GM21447 (cell line): ENCODE measurements around the gene BRINP1.

Experiments used
- ATAC-seq: cut with Tn5 transposase; IDR thresholded peaks from one replicate; pipeline ENCODE4 v1.9.1; 2021; ENCODE audit not compliant: unreplicated experiment

BRINP1 gene

GRCh38 chr9:119343059-119343990, 25.9 kb downstream of the BRINP1 start:
- no peak for ATAC-seq

- no peak for ATAC-seq
Measured at GRCh38 chr9:119339056-119339455, 30.2 kb downstream of the BRINP1 start.

- no peak for ATAC-seq
Measured at GRCh38 chr9:119337573-119337972, 31.7 kb downstream of the BRINP1 start.

GRCh38 chr9:119334745-119335144, 34.5 kb downstream of the BRINP1 start:
- ATAC-seq, result no peak

GRCh38 chr9:119333507-119334229, 35.6 kb downstream of the BRINP1 start:
- ATAC-seq, result no peak

GRCh38 chr9:119332522-119332921, 36.7 kb downstream of the BRINP1 start:
- ATAC-seq, result no peak

GRCh38 chr9:119322184-119322583, 47.1 kb downstream of the BRINP1 start:
- ATAC-seq, result no peak

- ATAC-seq, result no peak
Measured at GRCh38 chr9:119318371-119318770, 50.9 kb downstream of the BRINP1 start.

GRCh38 chr9:119313846-119314245, 55.4 kb downstream of the BRINP1 start:
- ATAC-seq, result no peak

GRCh38 chr9:119310741-119311140, 58.5 kb downstream of the BRINP1 start:
- ATAC-seq, result no peak

GRCh38 chr9:119307471-119307870, 61.8 kb downstream of the BRINP1 start:
- no peak for ATAC-seq

GRCh38 chr9:119304555-119304954, 64.7 kb downstream of the BRINP1 start:
- no peak for ATAC-seq

GRCh38 chr9:119302988-119303698, 66.1 kb downstream of the BRINP1 start:
- no peak for ATAC-seq

- ATAC-seq, result no peak
Measured at GRCh38 chr9:119298076-119298853, 71.0 kb downstream of the BRINP1 start.

GRCh38 chr9:119291554-119291953, 77.7 kb downstream of the BRINP1 start:
- no peak for ATAC-seq

- peak; percentile 81 for ATAC-seq
Measured at GRCh38 chr9:119289740-119290433, 79.3 kb downstream of the BRINP1 start.

- ATAC-seq, result no peak
Measured at GRCh38 chr9:119284587-119285337, 84.5 kb downstream of the BRINP1 start.

- no peak for ATAC-seq
Measured at GRCh38 chr9:119284118-119284517, 85.1 kb downstream of the BRINP1 start.

GRCh38 chr9:119283078-119283794, 86.0 kb downstream of the BRINP1 start:
- ATAC-seq, result no peak
